ENCODE measurements around the gene NUSAP1.

The NUSAP1 gene

GRCh38 chr15:41416742-41417417 is 84.2 kb downstream of the NUSAP1 start, which contains the start of gene RTF1:
TSS of gene RTF1 (plus strand) at chr15:41417095. CDS start at chr15:41417116, 21 bp downstream.
- DNase-seq = peak; percentile 80

- no peak for DNase-seq
Observed at GRCh38 chr15:41417418-41418195, 84.9 kb downstream of the NUSAP1 start.

GRCh38 chr15:41423979-41424659 is 91.4 kb downstream of the NUSAP1 start:
- DNase-seq = no peak

- DNase-seq = no peak
Observed at GRCh38 chr15:41424809-41425208, 92.1 kb downstream of the NUSAP1 start.

- peak; percentile 28 for DNase-seq
Observed at GRCh38 chr15:41425907-41426306, 93.2 kb downstream of the NUSAP1 start.

GRCh38 chr15:41429003-41429890 is 96.6 kb downstream of the NUSAP1 start:
- no peak for DNase-seq
